GM19099 (cell line): ENCODE data around the gene PAPOLG.

ENCODE experiments used
- POLR2A ChIP-seq: IDR thresholded peaks from 3 replicates; pipeline ENCODE4 v1.6.1; 2011; ENCODE audit warnings: low read depth; ENCODE audit not compliant: insufficient read length; ENCODE audit errors: extremely low read depth

The PAPOLG gene

DNA sequence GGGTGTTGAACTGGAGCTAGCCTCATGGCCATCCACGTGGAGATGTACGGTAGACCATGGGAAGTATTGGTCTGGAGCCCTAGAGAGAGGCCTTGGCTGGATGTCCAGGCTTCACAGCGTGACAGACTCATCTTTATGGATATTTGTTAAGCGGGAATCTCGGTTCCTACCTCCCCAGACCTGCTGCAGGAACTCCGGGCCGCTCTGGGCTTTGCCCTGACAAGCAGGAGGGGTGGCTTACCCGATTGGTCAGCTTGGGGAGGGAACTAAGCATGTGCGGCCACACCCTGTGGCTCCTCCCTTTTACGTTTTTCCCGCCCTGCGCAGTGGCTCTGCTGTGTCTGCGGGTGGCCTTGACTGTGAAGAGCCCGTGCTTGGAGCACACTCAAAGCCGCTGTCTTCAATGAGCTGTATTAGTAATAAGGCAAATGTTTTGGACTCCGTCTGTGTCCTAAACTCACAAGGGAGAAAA, 52.3 kb downstream of the PAPOLG start:
- no peak for TF ChIP-seq POLR2A

DNA sequence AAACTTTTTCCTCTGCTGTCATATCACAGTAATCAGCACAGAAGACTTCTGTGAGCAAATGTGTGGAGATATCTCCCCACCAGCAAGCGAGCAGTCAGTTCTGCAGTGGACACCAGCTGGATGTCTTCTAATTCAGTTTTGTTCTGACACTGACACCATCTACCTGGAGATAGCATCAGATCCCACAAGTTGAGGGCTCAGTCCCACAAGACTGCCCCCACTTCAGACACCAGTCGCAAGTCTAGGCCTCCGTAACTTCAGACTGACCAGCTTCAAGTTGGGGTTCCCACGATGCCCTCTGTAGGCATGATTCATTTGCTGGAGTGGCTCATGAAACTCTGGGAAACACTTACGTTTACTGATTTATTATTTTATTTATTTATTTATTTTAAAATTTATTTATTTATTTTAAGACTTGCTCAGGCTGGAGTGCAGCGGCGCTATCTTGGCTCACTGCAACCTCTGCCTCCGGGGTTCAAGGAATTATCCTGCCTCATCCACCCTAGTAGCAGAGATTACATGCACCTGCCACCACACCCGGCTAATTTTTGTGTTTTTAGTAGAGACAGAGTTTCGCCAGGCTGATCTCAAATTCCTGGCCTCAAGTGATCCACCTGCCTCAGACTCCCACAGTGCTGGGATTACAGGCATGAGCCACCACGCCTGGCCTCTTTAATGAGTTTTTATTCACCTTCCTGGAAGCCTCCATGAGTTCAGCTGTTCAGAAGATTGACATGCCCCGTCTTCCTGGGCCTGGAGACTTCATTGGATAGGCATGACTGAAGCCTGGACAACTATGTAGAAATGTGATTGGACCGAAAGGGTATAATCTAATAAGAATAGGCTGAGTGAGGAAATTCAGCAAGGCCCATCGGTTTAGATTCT, 55.7 kb downstream of the PAPOLG start:
- TF ChIP-seq POLR2A = no peak

DNA sequence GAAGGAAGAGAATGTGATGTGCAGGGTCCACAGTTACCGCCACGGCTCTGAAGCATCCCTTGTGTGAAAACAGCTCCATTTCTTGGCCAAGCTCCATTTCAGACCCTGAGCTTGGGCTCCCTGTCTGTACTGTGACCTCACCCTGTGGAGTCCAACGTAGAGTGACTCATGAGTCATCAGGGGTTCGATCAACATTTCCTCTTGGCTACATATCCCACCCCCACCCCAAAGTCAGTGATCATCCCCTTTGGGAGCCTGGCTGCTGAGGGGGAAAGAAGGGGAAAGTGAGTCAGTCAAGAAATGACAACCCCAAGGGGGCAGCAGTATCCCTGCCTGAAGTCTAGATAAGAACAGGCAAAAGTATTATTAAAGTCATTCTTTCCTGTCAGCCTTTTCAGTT, 62.2 kb downstream of the PAPOLG start:
- TF ChIP-seq POLR2A = no peak

DNA sequence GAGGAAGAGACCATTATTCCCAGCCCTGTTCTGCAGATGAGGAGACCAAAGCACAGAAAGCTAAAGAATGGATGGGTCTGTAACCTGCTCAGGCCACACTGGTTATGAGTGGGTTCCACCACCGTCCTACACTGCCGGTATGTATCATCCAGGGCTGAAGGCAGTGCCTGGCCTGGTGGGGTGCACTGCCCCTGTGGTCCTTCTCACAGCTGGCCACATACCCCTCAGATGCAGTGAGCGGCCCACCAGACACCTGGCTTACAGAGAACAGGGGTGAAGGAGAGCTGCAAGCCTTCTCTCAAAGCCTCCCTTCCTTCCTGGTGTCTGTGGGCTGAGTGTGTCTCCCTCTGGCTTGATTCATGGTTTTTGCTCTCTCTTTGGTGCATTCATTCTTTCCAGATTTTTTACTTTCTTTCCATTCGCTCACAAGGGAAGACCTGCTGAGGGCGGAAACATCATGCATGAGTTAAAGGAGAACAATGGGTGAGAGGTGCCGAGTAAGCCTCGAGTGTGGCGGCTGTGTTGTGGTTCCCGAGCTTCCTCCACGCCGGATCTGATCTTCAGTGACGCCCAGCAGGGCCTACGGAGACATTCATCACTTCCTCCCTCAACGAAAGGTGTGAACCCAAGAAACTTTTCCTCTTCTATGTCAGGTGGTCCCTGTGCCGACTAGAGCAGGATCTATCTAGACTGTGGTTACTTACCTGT, 63.2 kb downstream of the PAPOLG start:
- no peak for TF ChIP-seq POLR2A

DNA sequence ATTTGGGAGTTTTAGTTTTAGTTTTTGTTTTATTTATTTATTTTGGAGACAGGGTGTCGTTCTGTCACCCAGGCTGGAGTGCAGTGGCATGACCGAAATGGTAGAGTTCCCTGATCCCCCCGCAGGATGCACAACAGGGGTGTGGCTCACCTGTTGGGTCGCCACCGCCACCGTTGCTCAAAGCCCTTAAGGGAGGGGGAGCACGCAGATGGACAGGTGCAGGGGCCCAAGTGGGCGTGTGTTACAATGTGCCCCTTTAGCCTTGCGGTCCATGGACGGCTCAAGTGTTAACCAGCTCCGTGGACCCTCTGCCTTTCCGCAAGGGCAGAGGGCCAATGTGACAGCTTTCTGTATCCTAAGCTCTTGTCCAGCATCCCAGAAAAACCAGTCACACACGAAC, 63.9 kb downstream of the PAPOLG start:
- no peak for TF ChIP-seq POLR2A

DNA sequence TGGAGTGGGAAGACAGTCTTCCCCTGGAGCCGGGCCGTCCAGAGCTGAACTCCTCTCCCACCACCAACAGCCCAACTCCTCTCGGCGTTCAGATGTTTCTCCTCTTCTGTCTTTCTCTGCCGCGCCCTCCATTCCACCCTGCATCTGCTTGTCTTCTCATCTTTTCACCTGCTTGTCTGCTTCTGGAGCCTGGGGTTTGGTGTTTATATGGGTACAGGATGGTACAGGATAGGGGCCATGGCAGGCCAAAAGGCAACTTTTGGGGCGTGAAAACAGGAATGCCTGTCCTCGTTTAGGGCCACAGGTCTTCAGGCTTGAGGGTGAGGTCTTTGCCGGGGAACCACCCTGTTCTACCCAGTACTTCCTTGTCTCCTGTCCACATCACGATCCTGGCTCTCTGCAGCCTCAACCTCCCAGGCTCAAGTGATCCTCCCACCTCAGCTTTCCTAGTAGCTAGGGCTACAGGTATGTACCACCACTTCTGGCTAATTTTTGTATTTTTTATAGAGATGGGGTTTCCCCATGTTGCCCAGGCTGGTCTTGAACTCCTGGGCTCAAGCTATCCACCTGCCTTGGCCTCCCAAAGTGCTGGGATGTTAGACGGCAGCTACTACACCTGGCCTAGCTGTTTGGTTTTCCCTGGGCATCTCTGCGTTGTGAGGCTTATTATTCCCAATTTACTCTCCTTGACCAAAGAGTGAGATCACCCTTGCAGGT, 64.5 kb downstream of the PAPOLG start:
- TF ChIP-seq POLR2A = no peak

DNA sequence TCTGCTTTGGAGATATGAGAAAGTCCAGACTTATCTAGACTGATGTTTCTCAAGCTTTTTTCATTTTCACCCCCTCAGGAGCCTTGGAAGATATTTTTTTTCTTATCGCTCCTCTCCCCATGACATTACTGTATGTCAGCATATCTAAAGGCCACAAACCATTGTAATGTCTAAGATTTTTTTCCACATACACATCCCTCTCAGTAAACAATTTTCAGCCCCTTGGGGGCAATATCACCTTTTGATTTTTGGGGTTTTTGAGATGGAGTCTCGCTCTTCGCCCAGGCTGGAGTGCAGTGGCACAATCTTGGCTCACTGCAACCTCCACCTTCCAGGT, 65.0 kb downstream of the PAPOLG start:
- TF ChIP-seq POLR2A = no peak

DNA sequence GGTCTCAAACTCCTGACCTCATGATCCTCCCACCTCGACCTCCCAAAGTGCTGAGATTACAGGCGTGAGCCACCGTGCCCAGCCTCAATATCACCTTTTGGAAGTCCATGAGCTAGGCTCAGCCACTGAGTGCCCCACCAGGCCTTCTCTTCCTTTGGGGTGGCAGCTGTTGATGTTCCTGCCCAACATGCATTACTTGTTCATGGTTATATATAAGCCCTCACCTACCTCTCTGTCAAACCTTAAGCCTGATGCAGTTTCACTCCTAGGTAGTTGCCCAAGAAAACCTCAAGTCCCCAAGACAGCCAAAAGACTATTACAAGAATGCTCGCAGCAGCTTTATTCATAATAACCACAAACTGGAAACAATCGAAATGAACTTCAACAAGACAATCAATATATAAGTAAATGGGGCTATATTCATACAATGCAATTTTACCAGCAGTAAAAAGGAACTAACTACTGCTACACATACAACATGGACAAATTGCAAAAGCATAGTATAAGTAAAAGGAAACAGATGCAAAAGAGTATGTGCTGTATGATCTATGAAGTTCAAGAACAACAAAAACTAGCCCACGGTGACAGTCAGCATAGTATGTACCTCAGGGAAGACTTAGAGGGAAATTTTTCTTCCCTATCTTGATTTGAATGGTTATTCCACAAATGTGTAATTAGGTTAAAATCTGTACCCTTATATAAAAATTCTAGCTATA, 65.7 kb downstream of the PAPOLG start:
- no peak for TF ChIP-seq POLR2A

DNA sequence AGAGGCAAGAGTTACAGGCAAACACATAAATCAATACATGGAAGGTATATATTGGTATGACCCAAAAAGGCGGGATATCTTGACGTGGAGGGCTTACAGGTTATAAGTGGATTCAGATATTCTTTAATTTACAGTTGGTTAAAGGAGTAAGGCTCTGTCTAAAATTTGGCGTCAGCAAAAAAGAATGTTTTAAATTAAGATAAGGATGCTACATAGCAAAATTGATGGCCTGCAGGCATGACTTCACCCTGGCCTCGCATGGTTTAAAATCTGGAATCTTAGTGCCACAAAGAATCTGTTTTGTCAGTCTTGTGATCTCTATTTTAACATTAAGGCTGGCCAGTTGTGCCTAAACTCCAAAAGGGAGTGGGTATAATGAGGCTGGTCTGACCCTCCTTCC, 66.9 kb downstream of the PAPOLG start:
- TF ChIP-seq POLR2A = no peak

DNA sequence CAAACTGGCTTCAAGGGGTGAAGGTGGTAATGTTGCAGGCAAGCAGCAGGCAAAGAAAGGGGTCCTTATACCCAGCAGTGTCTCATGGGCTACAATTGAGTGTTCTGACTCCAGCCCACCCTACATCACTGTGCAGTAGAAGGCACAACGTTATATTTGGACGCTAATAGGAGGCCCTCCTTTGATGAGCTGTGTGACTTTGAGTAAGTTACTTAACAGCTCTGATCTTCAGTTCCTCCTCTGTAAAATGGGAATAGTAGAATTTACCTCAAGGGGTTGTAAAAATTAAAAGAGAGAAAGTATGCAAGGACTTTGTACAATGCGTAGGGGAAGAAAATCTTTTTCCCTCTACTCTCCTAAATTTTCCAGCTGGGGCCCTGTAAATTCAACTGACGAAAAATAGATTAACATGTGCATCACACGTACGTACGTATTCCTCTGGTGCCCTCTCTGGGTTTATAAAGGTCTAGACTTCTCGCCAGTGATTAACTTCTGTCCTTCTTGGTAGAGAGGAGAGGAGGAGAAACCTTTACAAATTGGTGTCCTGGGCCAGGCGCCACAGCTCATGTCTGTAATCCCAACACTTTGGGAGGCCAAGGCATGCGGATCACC, 67.7 kb downstream of the PAPOLG start:
- TF ChIP-seq POLR2A = no peak

DNA sequence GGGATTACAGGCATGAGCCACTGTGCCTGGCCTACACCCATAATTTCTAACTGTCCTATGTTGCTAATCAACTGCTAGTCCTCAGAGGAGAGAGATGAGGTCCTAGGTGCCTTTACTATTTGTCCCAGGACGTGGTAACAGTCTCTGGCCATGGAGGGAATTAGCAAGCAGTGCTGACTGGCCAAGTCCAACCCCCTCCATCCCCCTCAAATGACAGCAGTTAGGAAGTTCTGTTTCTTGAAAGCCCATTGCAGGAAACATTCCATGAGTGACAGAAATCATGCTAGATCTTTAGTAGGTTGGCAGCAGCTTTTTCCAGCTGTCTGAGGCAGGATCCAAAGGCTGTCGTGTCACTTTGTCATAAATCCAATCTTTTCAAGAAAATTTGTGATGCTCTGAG, 69.6 kb downstream of the PAPOLG start:
- TF ChIP-seq POLR2A = no peak

DNA sequence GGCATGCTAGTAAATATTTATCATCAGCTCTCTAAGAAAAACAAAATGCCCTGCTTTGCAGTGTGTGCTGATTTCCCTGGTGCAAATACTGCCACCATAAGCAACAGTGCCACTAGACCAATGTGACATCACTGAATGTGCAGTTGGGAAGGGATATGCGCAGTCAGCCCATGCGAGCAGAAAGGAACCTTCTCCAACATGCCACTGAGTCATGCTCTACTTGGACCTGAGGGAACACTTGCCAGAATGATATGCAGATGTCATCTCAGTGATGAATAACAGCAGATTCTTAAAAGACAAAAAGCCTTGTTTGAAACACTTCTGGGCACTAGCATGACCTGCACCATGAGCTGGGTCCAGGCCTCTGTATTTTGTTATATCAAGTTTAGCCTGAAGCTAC, 70.0 kb downstream of the PAPOLG start:
- TF ChIP-seq POLR2A = no peak

DNA sequence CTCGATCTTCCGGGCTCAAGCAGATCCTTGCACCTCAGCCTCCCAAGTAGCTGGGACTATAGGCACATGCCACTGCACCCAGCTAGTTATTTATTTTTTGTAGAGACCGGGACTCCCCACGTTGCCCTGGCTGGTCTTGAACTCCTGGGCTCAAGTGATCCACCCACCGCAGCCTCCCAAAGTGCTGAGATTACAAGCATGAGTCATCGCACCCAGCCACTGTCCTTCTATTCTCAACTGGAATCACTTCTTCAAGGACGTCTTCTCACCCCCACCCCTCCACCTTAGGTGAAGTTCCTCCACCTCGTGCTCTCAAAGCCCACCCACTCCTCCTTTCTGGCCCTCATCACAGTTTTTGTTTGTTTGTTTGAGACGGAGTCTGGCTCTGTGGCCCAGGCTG, 71.3 kb downstream of the PAPOLG start:
- TF ChIP-seq POLR2A = no peak

DNA sequence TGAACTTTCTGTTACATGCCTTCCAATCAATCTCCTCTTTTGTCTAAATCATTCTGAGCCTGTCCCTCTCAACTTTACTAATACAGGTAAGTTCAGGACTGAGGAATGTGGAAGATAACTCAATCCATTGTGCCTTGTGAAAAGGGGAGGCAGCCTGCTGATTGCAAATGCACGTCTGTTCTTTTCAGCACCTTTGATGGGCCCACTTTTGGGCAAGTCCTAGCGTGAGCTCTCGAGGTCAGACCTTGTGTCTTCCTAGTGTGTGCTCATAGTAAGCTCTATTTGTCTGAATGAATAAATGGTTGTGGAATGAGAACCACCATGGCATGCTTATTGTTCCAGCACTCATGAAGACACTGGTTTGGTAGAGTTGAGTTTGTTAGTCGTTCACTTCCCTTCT, 74.9 kb downstream of the PAPOLG start:
- TF ChIP-seq POLR2A = no peak

DNA sequence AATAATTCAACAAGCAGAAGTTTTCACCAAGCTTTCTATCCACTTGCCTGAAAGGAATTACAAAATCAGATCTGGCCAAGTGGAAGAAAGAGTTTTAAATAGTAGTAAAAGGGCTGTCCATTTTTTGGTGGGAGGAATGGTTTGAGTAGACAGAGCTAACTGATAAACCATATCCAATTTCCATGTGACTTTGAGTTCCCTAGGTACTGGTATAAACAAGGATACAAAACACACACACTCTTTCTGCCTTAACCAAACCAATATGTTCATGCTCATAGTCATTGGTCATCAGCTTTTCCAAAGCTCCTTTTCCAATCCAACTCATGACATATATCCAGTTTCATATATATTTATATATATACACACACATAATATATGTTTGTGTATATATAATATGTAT, 75.9 kb downstream of the PAPOLG start:
- no peak for TF ChIP-seq POLR2A
